Measurements from ENCODE around the gene PEX5.

PEX5 gene

GRCh38 chr12:7189398-7190267 lies at the start of gene PEX5:
PEX5 (plus strand) TSS chr12:7189686; CDS start chr12:7190378, 692 bp downstream.
- H3K9me3 Mint-ChIP-seq = no peaks in the 10 kb centered on the region
- H3K27ac Mint-ChIP-seq = peak within 1 kb of the TSS; percentile 98
- H3K4me3 Mint-ChIP-seq = peak within 1 kb of the TSS; percentile 92
- H3K27me3 Mint-ChIP-seq = no peaks in the 10 kb centered on the region
- peaks cover 43% of the 10 kb centered on the region for H3K4me1 Mint-ChIP-seq
- peaks cover 10% of the 10 kb centered on the region for H3K36me3 Mint-ChIP-seq

- no peak overlapping the region for H3K4me3 Mint-ChIP-seq
- no peak overlapping the region for H3K27ac Mint-ChIP-seq
- H3K27me3 Mint-ChIP-seq = no peaks in the 10 kb centered on the region
- H3K4me1 Mint-ChIP-seq = peaks cover 6% of the 10 kb centered on the region
- peaks cover 8% of the 10 kb centered on the region for H3K36me3 Mint-ChIP-seq
- no peaks in the 10 kb centered on the region for H3K9me3 Mint-ChIP-seq
Measured at GRCh38 chr12:7141351-7142005, 48.0 kb upstream of the PEX5 start.

- no peaks in the 10 kb centered on the region for H3K9me3 Mint-ChIP-seq
- H3K4me3 Mint-ChIP-seq = no peak overlapping the region
- H3K27me3 Mint-ChIP-seq = no peaks in the 10 kb centered on the region
- H3K36me3 Mint-ChIP-seq = peaks cover 8% of the 10 kb centered on the region
- H3K4me1 Mint-ChIP-seq = peaks cover 6% of the 10 kb centered on the region
- no peak overlapping the region for H3K27ac Mint-ChIP-seq
Measured at GRCh38 chr12:7142056-7142644, 47.3 kb upstream of the PEX5 start.

GRCh38 chr12:7142809-7143465 lies 46.5 kb upstream of the PEX5 start:
- Mint-ChIP-seq H3K4me1 (peaks cover 6% of the 10 kb centered on the region), H3K27ac (peak overlapping the region; percentile 38), H3K27me3 (no peaks in the 10 kb centered on the region), H3K9me3 (no peaks in the 10 kb centered on the region), H3K36me3 (peaks cover 8% of the 10 kb centered on the region), H3K4me3 (no peak overlapping the region)

- no peak overlapping the region for H3K27ac Mint-ChIP-seq
Measured at GRCh38 chr12:7143564-7143963, 45.9 kb upstream of the PEX5 start.

GRCh38 chr12:7144414-7145120 lies 44.9 kb upstream of the PEX5 start:
- H3K27ac Mint-ChIP-seq = no peak overlapping the region
- H3K36me3 Mint-ChIP-seq = peaks cover 3% of the 10 kb centered on the region

More at GRCh38 chr12:7143564-7143963, 45.9 kb upstream of the PEX5 start:
- Mint-ChIP-seq H3K36me3 (peaks cover 8% of the 10 kb centered on the region), H3K9me3 (no peaks in the 10 kb centered on the region), H3K4me1 (peaks cover 6% of the 10 kb centered on the region), H3K4me3 (no peak overlapping the region), H3K27me3 (no peaks in the 10 kb centered on the region)

GRCh38 chr12:7145671-7146070 lies 43.8 kb upstream of the PEX5 start:
- peaks cover 6% of the 10 kb centered on the region for H3K4me1 Mint-ChIP-seq
- H3K4me3 Mint-ChIP-seq = no peak overlapping the region
- no peak overlapping the region for H3K27ac Mint-ChIP-seq
- no peaks in the 10 kb centered on the region for H3K27me3 Mint-ChIP-seq
- peaks cover 8% of the 10 kb centered on the region for H3K36me3 Mint-ChIP-seq
- no peaks in the 10 kb centered on the region for H3K9me3 Mint-ChIP-seq

More at GRCh38 chr12:7144414-7145120, 44.9 kb upstream of the PEX5 start:
- Mint-ChIP-seq H3K4me1 (peaks cover 6% of the 10 kb centered on the region), H3K9me3 (no peaks in the 10 kb centered on the region), H3K4me3 (no peak overlapping the region), H3K27me3 (no peaks in the 10 kb centered on the region)

- Mint-ChIP-seq H3K27me3 (no peaks in the 10 kb centered on the region), H3K4me3 (no peak overlapping the region), H3K4me1 (peaks cover 6% of the 10 kb centered on the region), H3K9me3 (no peaks in the 10 kb centered on the region), H3K36me3 (peaks cover 8% of the 10 kb centered on the region), H3K27ac (no peak overlapping the region)
Measured at GRCh38 chr12:7146228-7146627, 43.3 kb upstream of the PEX5 start.

GRCh38 chr12:7146906-7147305 lies 42.6 kb upstream of the PEX5 start:
- Mint-ChIP-seq H3K4me1 (peaks cover 5% of the 10 kb centered on the region), H3K27ac (no peak overlapping the region), H3K36me3 (peaks cover 8% of the 10 kb centered on the region), H3K9me3 (no peaks in the 10 kb centered on the region), H3K27me3 (no peaks in the 10 kb centered on the region), H3K4me3 (no peak overlapping the region)

- no peaks in the 10 kb centered on the region for H3K27me3 Mint-ChIP-seq
- H3K36me3 Mint-ChIP-seq = peaks cover 8% of the 10 kb centered on the region
- H3K4me3 Mint-ChIP-seq = no peak overlapping the region
- H3K4me1 Mint-ChIP-seq = no peaks in the 10 kb centered on the region
- H3K27ac Mint-ChIP-seq = no peak overlapping the region
- no peaks in the 10 kb centered on the region for H3K9me3 Mint-ChIP-seq
Measured at GRCh38 chr12:7150356-7150755, 39.1 kb upstream of the PEX5 start.

GRCh38 chr12:7150841-7151240 lies 38.6 kb upstream of the PEX5 start:
- Mint-ChIP-seq H3K4me1 (no peaks in the 10 kb centered on the region), H3K27ac (no peak overlapping the region), H3K36me3 (peaks cover 8% of the 10 kb centered on the region), H3K9me3 (no peaks in the 10 kb centered on the region), H3K4me3 (no peak overlapping the region), H3K27me3 (no peaks in the 10 kb centered on the region)

GRCh38 chr12:7151532-7151931 lies 38.0 kb upstream of the PEX5 start:
- peaks cover 9% of the 10 kb centered on the region for H3K36me3 Mint-ChIP-seq

GRCh38 chr12:7152818-7153217 lies 36.7 kb upstream of the PEX5 start:
- no peaks in the 10 kb centered on the region for H3K9me3 Mint-ChIP-seq
- no peak overlapping the region for H3K27ac Mint-ChIP-seq
- H3K36me3 Mint-ChIP-seq = peaks cover 9% of the 10 kb centered on the region
- H3K4me3 Mint-ChIP-seq = no peak overlapping the region
- no peaks in the 10 kb centered on the region for H3K4me1 Mint-ChIP-seq
- no peaks in the 10 kb centered on the region for H3K27me3 Mint-ChIP-seq

More at GRCh38 chr12:7151532-7151931, 38.0 kb upstream of the PEX5 start:
- Mint-ChIP-seq H3K27me3 (no peaks in the 10 kb centered on the region), H3K4me3 (no peak overlapping the region), H3K4me1 (no peaks in the 10 kb centered on the region), H3K9me3 (no peaks in the 10 kb centered on the region), H3K27ac (no peak overlapping the region)

- H3K4me1 Mint-ChIP-seq = no peaks in the 10 kb centered on the region
- no peak overlapping the region for H3K27ac Mint-ChIP-seq
- H3K4me3 Mint-ChIP-seq = no peak overlapping the region
- H3K27me3 Mint-ChIP-seq = no peaks in the 10 kb centered on the region
- H3K9me3 Mint-ChIP-seq = no peaks in the 10 kb centered on the region
- H3K36me3 Mint-ChIP-seq = peaks cover 9% of the 10 kb centered on the region
Measured at GRCh38 chr12:7154042-7154441, 35.4 kb upstream of the PEX5 start.

- H3K9me3 Mint-ChIP-seq = no peaks in the 10 kb centered on the region
- peaks cover 6% of the 10 kb centered on the region for H3K36me3 Mint-ChIP-seq
- no peak overlapping the region for H3K4me3 Mint-ChIP-seq
- H3K27me3 Mint-ChIP-seq = no peaks in the 10 kb centered on the region
- no peaks in the 10 kb centered on the region for H3K4me1 Mint-ChIP-seq
- no peak overlapping the region for H3K27ac Mint-ChIP-seq
Measured at GRCh38 chr12:7154901-7155470, 34.5 kb upstream of the PEX5 start.

Data from activated naive CD4-positive, alpha-beta T cell treated with anti-CD3 and anti-CD28 coated beads, Interleukin-2, amount 50 U/mL, for 24 hours (primary cell).